SU-DHL-6 (cell line): Measurements from ENCODE around the gene NTF3.

ENCODE experiments used
- H2AFZ ChIP-seq: fragments of 200-600 bp; sonication (generic); 2 replicates; pipeline ENCODE4 v1.6.1; 2014; ENCODE audit warnings: low read depth, mild to moderate bottlenecking, moderate library complexity, mixed read lengths, antibody characterized with exemption, low read length; ENCODE audit not compliant: severe bottlenecking
- H3F3A ChIP-seq: fragments of 200-600 bp; shearing (Covaris generic); 2 replicates; pipeline ENCODE4 v1.6.0; 2016; ENCODE audit warnings: antibody characterized with exemption, mild to moderate bottlenecking; ENCODE audit not compliant: insufficient read depth
- H3K27ac ChIP-seq: fragments of 200-600 bp; sonication (generic); 2 replicates; pipeline ENCODE4 v1.5.1; 2016; ENCODE audit warnings: low read depth, mild to moderate bottlenecking, low read length, moderate library complexity, mixed read lengths
- H3K27me3 ChIP-seq: fragments of 200-600 bp; sonication (generic), shearing (Covaris generic); 2 replicates; pipeline ENCODE4 v1.6.0; 2014; ENCODE audit warnings: mild to moderate bottlenecking, low read length
- H3K36me3 ChIP-seq: fragments of 200-600 bp; sonication (generic); 2 replicates; pipeline ENCODE4 v1.6.1; 2014; ENCODE audit warnings: mild to moderate bottlenecking, low read length, mixed read lengths
- H3K4me2 ChIP-seq: fragments of 300-600, 200-600 bp; shearing (Covaris generic), sonication (generic); 2 replicates; pipeline ENCODE4 v1.6.0; 2014; ENCODE audit warnings: low read length, low read depth, mild to moderate bottlenecking; ENCODE audit not compliant: poor library complexity, severe bottlenecking
- H3K4me3 ChIP-seq: fragments of 200-600 bp; sonication (generic); 2 replicates; pipeline ENCODE4 v1.5.1; 2014; ENCODE audit warnings: antibody characterized with exemption, low read length, mild to moderate bottlenecking, mixed read lengths; ENCODE audit not compliant: insufficient read depth, poor library complexity, severe bottlenecking
- H3K79me2 ChIP-seq: fragments of 200-600 bp; sonication (generic); 2 replicates; pipeline ENCODE4 v1.6.1; 2014; ENCODE audit warnings: mild to moderate bottlenecking, low read length, moderate library complexity; ENCODE audit not compliant: insufficient read depth
- H3K9ac ChIP-seq: fragments of 200-600 bp; sonication (generic); 2 replicates; pipeline ENCODE4 v1.7.0; 2014; ENCODE audit warnings: mild to moderate bottlenecking, low read length
- H3K9me2 ChIP-seq: fragments of 200-600 bp; sonication (generic); replicated peaks from 2 replicates; pipeline ENCODE4 v1.6.1; 2014; ENCODE audit warnings: low read length; ENCODE audit not compliant: insufficient read depth
- H3K9me3 ChIP-seq: fragments of 200-600 bp; sonication (generic); 2 replicates; pipeline ENCODE4 v1.6.1; 2014; ENCODE audit warnings: low read length, mixed read lengths; ENCODE audit not compliant: insufficient read depth
- H4K20me1 ChIP-seq: fragments of 200-600 bp; sonication (generic); 2 replicates; pipeline ENCODE4 v1.6.1; 2014; ENCODE audit warnings: low read depth, mild to moderate bottlenecking, antibody characterized with exemption, low read length, moderate library complexity, mixed read lengths
- CTCF ChIP-seq: fragments of 200-600 bp; sonication (generic); IDR thresholded peaks from one replicate; pipeline ENCODE4 v1.5.1; 2017; ENCODE audit warnings: antibody characterized with exemption, mild to moderate bottlenecking, low read length, moderate library complexity; ENCODE audit not compliant: insufficient read depth, poor library complexity, severe bottlenecking
- EZH2phosphoT487 ChIP-seq: fragments of 200-600 bp; sonication (generic), shearing (Covaris generic); conservative IDR thresholded peaks from 2 replicates; pipeline ENCODE4 v1.6.1; 2018; ENCODE audit warnings: mild to moderate bottlenecking, antibody characterized with exemption, low read length, moderate library complexity, mixed read lengths

Gene NTF3

GRCh38 chr12:5461966-5462365 lies 30.1 kb downstream of the NTF3 start:
- no peaks in the 10 kb centered on the region for H3K36me3 ChIP-seq
- TF ChIP-seq CTCF (no peak), EZH2phosphoT487 (no peak)

GRCh38 chr12:5464096-5464495 lies 32.2 kb downstream of the NTF3 start:
- Histone ChIP-seq H3F3A (no peaks in the 10 kb centered on the region), H3K4me3 (no peak overlapping the region), H3K79me2 (no peaks in the 10 kb centered on the region), H3K9ac (no peak overlapping the region), H2AFZ (no peak overlapping the region), H3K36me3 (no peaks in the 10 kb centered on the region), H3K9me3 (no peaks in the 10 kb centered on the region), H3K27me3 (no peaks in the 10 kb centered on the region), H3K27ac (no peak overlapping the region), H3K4me2 (no peak overlapping the region), H4K20me1 (no peaks in the 10 kb centered on the region), H3K9me2 (no peaks in the 10 kb centered on the region)
- no peak for TF ChIP-seq EZH2phosphoT487

More at GRCh38 chr12:5461966-5462365, 30.1 kb downstream of the NTF3 start:
- no peaks in the 10 kb centered on the region for H3K9me2 ChIP-seq
- no peak overlapping the region for H3K9ac ChIP-seq
- no peaks in the 10 kb centered on the region for H3K9me3 ChIP-seq
- H3K27me3 ChIP-seq: no peaks in the 10 kb centered on the region
- H3K79me2 ChIP-seq: no peaks in the 10 kb centered on the region
- no peak overlapping the region for H3K4me2 ChIP-seq
- H3K4me3 ChIP-seq: no peak overlapping the region
- no peak overlapping the region for H3K27ac ChIP-seq
- no peaks in the 10 kb centered on the region for H4K20me1 ChIP-seq
- no peak overlapping the region for H2AFZ ChIP-seq
- no peaks in the 10 kb centered on the region for H3F3A ChIP-seq

- no peaks in the 10 kb centered on the region for H3K79me2 ChIP-seq
- no peaks in the 10 kb centered on the region for H4K20me1 ChIP-seq
- H3K4me3 ChIP-seq: no peak overlapping the region
- no peak overlapping the region for H2AFZ ChIP-seq
- H3K36me3 ChIP-seq: no peaks in the 10 kb centered on the region
- TF ChIP-seq CTCF (no peak), EZH2phosphoT487 (no peak)
- H3K27me3 ChIP-seq: no peaks in the 10 kb centered on the region
- no peaks in the 10 kb centered on the region for H3K9me2 ChIP-seq
- H3K9me3 ChIP-seq: no peaks in the 10 kb centered on the region
- no peak overlapping the region for H3K4me2 ChIP-seq
- no peak overlapping the region for H3K27ac ChIP-seq
- no peaks in the 10 kb centered on the region for H3F3A ChIP-seq
- no peak overlapping the region for H3K9ac ChIP-seq
Observed at GRCh38 chr12:5465384-5465783, 33.5 kb downstream of the NTF3 start.

GRCh38 chr12:5466521-5466960 lies 34.6 kb downstream of the NTF3 start:
- TF ChIP-seq CTCF (no peak), EZH2phosphoT487 (no peak)
- no peak overlapping the region for H3K27ac ChIP-seq
- H3K9me2 ChIP-seq: no peaks in the 10 kb centered on the region
- H3K9ac ChIP-seq: no peak overlapping the region
- no peaks in the 10 kb centered on the region for H4K20me1 ChIP-seq
- no peaks in the 10 kb centered on the region for H3K79me2 ChIP-seq
- H3K9me3 ChIP-seq: no peaks in the 10 kb centered on the region
- no peak overlapping the region for H3K4me3 ChIP-seq
- H3K4me2 ChIP-seq: no peak overlapping the region
- no peaks in the 10 kb centered on the region for H3F3A ChIP-seq
- H3K36me3 ChIP-seq: no peaks in the 10 kb centered on the region
- H2AFZ ChIP-seq: no peak overlapping the region
- no peaks in the 10 kb centered on the region for H3K27me3 ChIP-seq
